Stimulated activated CD8-positive, alpha-beta memory T cell treated with anti-CD3 and anti-CD28 coated beads, Interleukin-2, amount 100 ng/mL, for 48 hours (primary cell): Measurements from ENCODE around the gene DBX1.
"Not testable (repeated sequence)": the region's sequence is repeated elsewhere in the genome, so short reads cannot be mapped to it uniquely, and the experiment has no call there.

ENCODE experiments used
- DNase-seq, 2 donors: peaks; one replicate each; pipeline ENCODE4 v3.0.0-alpha.2; 2020; ENCODE audit warnings: low read depth in 2 of 2

The DBX1 gene

GRCh38 chr11:20161230-20161918, 1.1 kb upstream of the DBX1 start:
- no peak for DNase-seq

- no peak for DNase-seq
These were observed 551 bp downstream of the DBX1 start for GRCh38 chr11:20159466-20160381.

GRCh38 chr11:20158597-20159257, 1.5 kb downstream of the DBX1 start:
- DNase-seq = no peak

GRCh38 chr11:20157728-20158127, 2.5 kb downstream of the DBX1 start:
- no peak for DNase-seq

DNA sequence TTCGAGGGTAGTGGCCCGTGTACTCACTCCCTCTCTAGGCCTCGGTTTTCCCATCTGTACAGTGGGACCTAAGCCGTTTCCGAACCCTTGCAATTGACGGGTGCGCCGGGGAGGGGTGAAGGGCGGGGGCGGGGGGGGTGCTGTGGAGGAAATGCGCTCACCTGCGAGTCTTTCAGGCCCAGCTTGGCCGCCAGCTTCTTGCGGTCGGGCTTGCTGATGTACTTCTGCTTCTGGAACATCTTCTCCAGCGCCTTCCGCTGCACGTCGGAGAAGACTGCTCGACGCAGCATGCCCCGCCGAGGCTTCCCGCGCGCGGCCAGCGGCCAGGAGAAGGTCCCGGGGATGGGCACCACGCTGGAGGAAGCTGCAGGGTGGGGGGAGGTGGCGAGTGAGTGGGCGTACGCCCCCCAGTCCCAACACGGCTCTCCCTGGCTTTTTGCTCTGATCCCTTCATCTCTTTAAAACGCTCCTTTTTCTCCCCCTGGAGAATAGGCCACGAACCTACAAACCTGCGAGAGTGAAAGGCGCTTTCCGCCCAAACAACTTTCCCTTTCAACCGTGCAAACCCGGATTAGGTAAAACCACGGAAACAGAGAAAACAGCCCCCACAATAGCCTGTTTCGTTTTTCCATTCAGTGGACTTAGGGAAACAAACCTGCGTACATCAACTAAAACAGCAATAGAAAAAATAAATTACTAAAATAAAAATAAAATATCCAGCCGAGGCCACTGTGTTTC, 3.2 kb downstream of the DBX1 start:
- DNase-seq = no peak

GRCh38 chr11:20156280-20156875, 3.9 kb downstream of the DBX1 start:
- peak in 1 of 2 donors; percentile 32 for DNase-seq

DNA sequence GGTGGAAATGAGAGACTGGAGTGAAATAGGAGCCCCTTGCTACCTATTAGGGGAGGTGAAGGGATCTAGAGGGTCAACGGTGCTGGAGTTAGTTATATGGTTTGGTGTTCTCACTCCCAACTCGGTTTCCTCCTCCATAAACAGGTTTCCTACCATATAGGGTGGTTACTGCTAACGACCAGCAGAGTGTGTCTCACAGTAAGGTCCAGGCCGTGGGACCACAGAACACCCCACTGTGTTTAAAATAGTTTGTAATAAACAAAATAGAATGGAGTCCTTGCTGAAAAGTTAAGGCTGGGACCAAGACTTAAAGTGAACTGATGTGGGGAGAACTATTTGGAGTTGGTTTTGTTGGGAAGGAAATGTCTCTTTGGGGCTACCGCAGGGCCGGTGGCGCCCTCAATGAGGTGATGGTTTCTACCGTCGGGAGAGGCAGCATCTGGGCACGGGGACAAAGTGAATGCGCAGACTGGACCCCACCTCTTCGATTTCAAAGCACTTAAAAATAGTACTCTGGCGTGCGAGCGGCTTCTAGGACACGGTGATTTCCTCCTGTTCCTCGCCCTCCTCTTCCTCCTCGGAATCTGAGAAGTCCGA, 4.5 kb downstream of the DBX1 start:
- no peak for DNase-seq

DNA sequence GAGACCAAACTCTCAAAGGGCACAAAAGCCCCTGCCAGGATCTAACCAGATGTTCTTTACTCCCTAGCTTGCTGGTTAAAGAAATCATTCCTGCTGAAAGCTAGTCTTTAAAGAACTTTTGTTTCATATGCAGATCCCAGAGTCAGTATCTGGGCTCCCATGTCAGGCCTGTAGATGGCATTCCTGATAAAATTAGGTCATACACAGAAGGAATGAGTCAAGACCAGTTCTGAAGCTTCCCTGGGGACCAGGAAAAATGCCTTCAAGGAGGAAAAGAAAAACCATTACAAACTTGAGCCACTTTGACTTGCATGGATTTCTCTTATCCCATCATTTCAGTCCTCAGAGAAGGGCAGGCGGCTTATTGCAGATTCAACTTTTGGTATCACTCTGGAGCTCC, 5.9 kb downstream of the DBX1 start:
- DNase-seq = no peak

DNA sequence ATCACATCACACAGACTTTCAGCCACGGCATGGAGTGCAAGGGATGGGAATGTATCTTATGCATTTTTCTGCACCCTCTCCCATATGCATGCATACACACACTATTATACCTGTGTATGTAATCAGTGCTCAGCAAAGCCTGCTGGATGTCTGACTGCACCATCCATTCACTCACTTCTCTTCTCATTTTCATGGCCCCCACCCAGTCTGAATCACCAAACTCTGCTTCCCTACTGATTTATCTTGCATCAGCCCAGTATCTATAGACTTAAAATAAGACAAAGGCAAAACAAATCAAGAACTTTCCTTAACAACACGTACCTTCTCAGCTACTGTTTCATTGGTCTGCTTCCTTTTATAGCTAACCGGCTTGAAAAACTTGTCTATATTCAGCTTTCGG, 21.6 kb downstream of the DBX1 start:
- no peak for DNase-seq

DNA sequence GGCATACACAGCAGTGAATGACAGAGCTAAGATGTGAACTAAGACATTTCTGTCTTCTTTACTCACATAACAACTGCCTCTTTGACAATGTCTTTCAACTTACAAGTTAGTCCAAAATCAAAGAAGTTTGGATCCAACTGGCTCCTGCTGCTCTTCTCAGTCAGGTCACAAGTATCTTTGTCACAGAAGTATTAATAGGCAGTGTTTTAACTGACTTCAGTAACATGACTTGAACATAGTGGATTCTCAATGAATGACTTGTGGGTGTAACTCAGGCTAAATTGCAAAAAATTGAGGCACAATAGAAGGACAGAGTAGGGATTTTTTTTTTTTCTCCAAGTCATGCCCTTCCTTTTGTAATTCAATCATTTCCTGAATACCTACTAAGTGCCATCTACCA, 22.6 kb downstream of the DBX1 start:
- DNase-seq = no peak

DNA sequence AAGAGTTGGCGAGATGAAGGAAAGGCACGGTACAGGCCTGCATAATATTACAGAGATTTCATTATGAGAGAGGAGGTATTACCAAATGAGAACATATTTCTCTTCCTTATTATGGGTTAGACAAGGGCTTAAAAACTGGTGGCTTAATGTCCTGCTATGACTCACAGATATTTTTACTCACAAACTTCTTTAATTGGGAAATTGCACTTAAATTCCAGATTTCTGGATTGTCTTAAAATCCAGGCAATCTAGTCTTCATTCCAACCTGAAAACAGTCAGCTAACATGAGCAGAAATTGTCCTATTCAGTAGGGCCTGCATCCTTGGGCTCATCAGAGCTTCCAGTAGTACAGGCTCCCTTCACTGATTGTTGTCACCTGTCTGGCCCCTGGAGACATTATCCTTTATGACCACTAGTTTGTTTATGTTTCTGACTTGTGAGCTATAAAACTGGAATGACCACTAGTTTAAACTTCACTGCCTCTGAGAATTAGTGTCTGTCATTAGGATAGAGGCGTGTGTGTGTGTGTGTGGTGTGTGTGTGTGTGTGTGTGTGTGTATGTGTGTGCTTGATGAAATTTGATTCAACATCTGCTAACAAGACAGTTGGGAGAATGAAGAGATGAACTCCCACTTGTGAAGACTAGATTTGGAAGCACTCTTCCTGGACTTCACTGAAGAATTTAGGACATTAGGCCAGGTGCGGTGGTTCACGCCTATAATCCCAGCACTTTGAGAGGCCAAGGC, 25.1 kb downstream of the DBX1 start:
- DNase-seq = no peak

DNA sequence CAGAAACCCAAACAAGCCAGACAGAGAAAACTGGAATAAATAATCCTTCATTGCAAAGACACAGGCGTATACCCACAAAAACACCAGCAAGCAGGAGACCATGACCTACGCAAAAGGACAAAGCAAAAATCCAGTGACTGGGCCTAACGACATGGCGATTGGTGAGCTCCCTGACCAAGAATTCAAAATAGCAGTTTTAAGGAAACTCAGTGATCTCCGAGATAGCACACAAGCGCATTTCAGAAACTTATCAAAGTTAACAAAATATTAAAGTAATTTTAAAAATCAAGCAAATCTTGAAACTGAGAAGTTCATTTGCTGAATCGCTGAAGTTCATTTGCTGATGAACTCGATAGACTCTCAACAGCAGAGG, 27.6 kb downstream of the DBX1 start:
- no peak for DNase-seq

- peak; percentile 16 to 42 for DNase-seq
These were observed 28.2 kb downstream of the DBX1 start for GRCh38 chr11:20131788-20132666.

DNA sequence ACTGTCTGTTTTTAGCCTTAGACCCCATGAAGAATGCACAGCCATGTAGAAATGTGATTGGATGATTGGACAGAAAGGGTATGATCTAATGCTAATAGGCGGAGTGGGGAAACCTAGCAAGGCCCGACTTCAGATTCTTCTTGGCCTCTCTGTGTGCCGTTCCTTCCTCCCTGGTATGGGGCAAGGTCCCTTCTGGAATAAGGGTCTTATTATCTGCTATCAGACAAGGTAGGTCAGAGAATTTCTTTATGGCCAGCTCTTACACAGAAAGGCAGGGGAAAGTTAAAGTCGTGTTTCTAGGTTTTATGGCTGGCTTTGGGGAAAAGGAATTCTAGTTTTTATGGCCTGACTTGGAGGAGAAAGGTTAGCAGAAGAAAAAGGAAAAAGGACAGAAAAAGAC, 30.6 kb downstream of the DBX1 start:
- DNase-seq = no peak

- not testable (repeated sequence) for DNase-seq
These were observed 31.8 kb downstream of the DBX1 start for GRCh38 chr11:20128528-20128825.

DNA sequence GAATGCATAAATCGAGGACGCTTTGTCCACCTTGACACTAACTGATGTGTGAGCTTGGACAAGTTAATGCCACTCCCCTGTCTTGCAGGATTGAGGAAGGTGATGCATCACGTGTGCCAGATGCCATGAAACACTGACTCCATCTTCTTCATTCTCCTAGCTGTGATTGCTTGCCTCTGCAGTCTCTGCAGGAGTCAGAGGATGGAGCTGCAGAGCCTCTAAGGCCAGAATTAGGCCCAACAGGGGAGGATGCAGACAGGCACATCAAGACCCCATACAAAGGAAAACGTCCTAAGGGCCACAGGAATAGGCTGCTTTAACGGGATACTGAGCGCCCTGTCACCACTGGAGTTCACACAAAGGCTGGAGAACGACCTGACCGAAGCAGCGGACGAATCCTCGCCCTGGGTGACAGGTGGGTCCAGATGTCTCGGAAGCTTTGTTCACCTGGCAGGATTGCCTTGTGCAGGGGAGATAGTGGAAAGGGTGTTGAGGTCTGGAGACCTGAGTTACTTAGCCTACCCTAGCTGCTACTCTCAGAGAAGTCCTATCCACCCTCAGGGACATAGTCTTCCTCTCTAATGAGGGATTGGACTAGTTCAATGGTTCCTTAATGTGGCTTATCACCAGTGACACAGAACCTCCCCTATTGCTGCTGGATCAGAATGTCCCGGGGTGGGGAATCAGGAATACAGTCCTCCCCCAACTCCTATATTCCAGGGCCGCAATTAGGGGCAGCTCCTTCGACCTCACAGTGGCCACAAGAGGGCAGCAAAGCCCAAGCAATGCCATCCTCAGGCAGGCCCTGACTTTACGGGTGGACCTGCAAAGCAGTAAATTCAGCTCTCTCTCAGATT, 32.4 kb downstream of the DBX1 start:
- DNase-seq = peak; percentile 57 to 67

DNA sequence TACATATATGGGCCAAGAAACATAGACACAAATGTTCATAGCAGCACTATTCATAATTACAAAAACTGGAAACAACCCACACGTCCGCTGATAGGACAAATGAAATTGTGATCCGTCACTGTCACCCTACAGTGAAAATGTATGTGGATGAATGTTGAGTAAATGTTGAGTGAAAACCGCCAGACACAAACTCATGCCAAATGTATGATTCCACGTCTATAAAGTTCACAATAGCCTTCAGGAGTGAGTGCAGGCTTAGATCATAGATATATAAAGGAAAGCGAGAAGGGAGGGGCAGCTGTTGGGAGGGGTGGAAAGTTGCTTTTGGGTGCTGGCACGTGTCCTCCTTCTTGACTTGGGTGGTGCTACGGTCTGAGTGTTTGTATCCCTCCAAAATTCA, 33.6 kb downstream of the DBX1 start:
- no peak for DNase-seq

DNA sequence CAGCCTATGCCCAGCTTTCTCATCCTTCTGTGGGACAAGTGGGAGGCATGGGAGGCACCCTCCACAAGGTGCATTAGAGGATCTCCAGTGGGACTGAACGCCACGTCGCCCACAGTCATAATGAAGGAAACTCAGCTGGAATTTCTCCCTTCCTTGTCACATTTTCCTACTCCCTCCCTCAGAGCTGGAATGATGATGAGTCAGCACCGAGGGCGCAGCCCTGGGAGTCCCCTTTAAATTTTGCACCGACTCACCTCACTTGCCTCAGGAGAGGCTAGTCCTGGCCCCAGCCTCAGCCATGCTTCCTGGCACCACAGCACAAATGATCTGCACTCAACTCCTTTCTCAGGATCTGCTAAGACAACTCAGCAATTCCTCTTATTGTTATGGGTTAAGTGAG, 34.3 kb downstream of the DBX1 start:
- DNase-seq = no peak

DNA sequence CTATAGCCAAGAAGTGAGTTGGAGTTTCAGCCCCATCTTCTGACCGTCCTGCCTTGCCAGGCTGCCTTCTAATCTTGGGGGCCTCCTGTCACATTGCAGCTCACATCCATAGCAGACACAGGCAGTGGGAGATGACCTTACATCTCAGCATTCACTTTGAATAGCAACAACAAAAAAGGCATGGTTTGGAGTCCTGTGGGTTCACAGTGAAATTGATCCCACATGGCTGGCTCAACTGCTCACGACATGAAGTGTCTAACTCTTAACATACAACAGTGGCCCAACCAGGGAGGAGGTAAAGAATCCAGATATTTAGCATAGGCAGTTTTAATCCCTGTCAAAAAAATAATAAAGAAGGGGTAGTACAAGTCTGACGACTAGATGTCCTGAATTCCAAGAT, 38.1 kb downstream of the DBX1 start:
- no peak for DNase-seq
